Central memory CD8-positive, alpha-beta T cell (primary cell): ENCODE data around the gene FGFR4.
"Not testable (repeated sequence)": the region's sequence is repeated elsewhere in the genome, so short reads cannot be mapped to it uniquely, and the experiment has no call there.

Source experiments
- ATAC-seq: fragments of 150-1000 bp; cut with Tn5 transposase; replicated peaks from 2 replicates; pipeline ENCODE4 v1.10.0; 2022; ENCODE audit warnings: mild to moderate bottlenecking, moderate FRiP score, moderate number of reproducible peaks; ENCODE audit not compliant: poor library complexity, severe bottlenecking; ENCODE audit errors: extremely low read depth
- DNase-seq, 2 donors: peaks; one replicate each; pipeline ENCODE4 v3.0.0; 2021; ENCODE audit warnings: low spot score in 2 of 2
- H3K27ac Mint-ChIP-seq: one replicate; pipeline ENCODE4 v1.8.0; 2022; ENCODE audit warnings: low read depth, mild to moderate bottlenecking, moderate library complexity, mixed read lengths
- H3K27me3 Mint-ChIP-seq: one replicate; pipeline ENCODE4 v1.8.0; 2022; ENCODE audit warnings: mixed read lengths
- H3K36me3 Mint-ChIP-seq: one replicate; pipeline ENCODE4 v1.8.0; 2022; ENCODE audit warnings: mild to moderate bottlenecking, moderate library complexity, mixed read lengths; ENCODE audit not compliant: insufficient read depth
- H3K4me1 Mint-ChIP-seq: one replicate; pipeline ENCODE4 v1.8.0; 2022; ENCODE audit warnings: mixed read lengths
- H3K4me3 Mint-ChIP-seq: one replicate; pipeline ENCODE4 v1.8.0; 2022; ENCODE audit warnings: mild to moderate bottlenecking, moderate library complexity, mixed read lengths
- H3K9me3 Mint-ChIP-seq: one replicate; pipeline ENCODE4 v1.8.0; 2022; ENCODE audit warnings: mixed read lengths

The FGFR4 gene

GRCh38 chr5:177086654-177087397 lies at the start of gene FGFR4:
FGFR4 (plus strand) TSS chr5:177086915; CDS start chr5:177089603, 2,688 bp downstream.
- Mint-ChIP-seq H3K4me1 (peaks cover 13% of the 10 kb centered on the region), H3K9me3 (no peaks in the 10 kb centered on the region), H3K36me3 (peaks cover 4% of the 10 kb centered on the region), H3K4me3 (peak within 1 kb of the TSS; percentile 72), H3K27me3 (peaks cover 38% of the 10 kb centered on the region), H3K27ac (no peak within 1 kb of the TSS)
- ATAC-seq = peak; percentile 83
- DNase-seq = peak; percentile 51 to 56

- H3K27ac Mint-ChIP-seq = no peak overlapping the region
- ATAC-seq (no peak), DNase-seq (no peak)
- H3K9me3 Mint-ChIP-seq = no peaks in the 10 kb centered on the region
- no peaks in the 10 kb centered on the region for H3K27me3 Mint-ChIP-seq
- peaks cover 14% of the 10 kb centered on the region for H3K4me1 Mint-ChIP-seq
- H3K36me3 Mint-ChIP-seq = peaks cover 26% of the 10 kb centered on the region
- H3K4me3 Mint-ChIP-seq = no peak overlapping the region
Measured at GRCh38 chr5:177036921-177037320, 49.8 kb upstream of the FGFR4 start.

- DNase-seq (no peak), ATAC-seq (no peak)
- Mint-ChIP-seq H3K27me3 (no peaks in the 10 kb centered on the region), H3K4me3 (no peak overlapping the region), H3K36me3 (peaks cover 34% of the 10 kb centered on the region), H3K9me3 (no peaks in the 10 kb centered on the region), H3K27ac (no peak overlapping the region), H3K4me1 (peaks cover 7% of the 10 kb centered on the region)
Measured at GRCh38 chr5:177040814-177041420, 45.8 kb upstream of the FGFR4 start.

- H3K27ac Mint-ChIP-seq = no peak overlapping the region
- H3K27me3 Mint-ChIP-seq = no peaks in the 10 kb centered on the region
- peaks cover 35% of the 10 kb centered on the region for H3K36me3 Mint-ChIP-seq
- DNase-seq (no peak), ATAC-seq (no peak)
- H3K4me1 Mint-ChIP-seq = no peaks in the 10 kb centered on the region
- H3K9me3 Mint-ChIP-seq = no peaks in the 10 kb centered on the region
- H3K4me3 Mint-ChIP-seq = no peak overlapping the region
Measured at GRCh38 chr5:177041936-177042335, 44.8 kb upstream of the FGFR4 start.

- H3K27me3 Mint-ChIP-seq = no peaks in the 10 kb centered on the region
- H3K27ac Mint-ChIP-seq = no peak overlapping the region
- H3K4me3 Mint-ChIP-seq = no peak overlapping the region
- H3K9me3 Mint-ChIP-seq = no peaks in the 10 kb centered on the region
- no peaks in the 10 kb centered on the region for H3K4me1 Mint-ChIP-seq
- peaks cover 40% of the 10 kb centered on the region for H3K36me3 Mint-ChIP-seq
- ATAC-seq (no peak), DNase-seq (no peak)
Measured at GRCh38 chr5:177043114-177043513, 43.6 kb upstream of the FGFR4 start.

- no peaks in the 10 kb centered on the region for H3K9me3 Mint-ChIP-seq
- H3K36me3 Mint-ChIP-seq = peaks cover 45% of the 10 kb centered on the region
- DNase-seq (no peak), ATAC-seq (no peak)
- H3K27me3 Mint-ChIP-seq = no peaks in the 10 kb centered on the region
- H3K27ac Mint-ChIP-seq = peak overlapping the region; percentile 24
- no peaks in the 10 kb centered on the region for H3K4me1 Mint-ChIP-seq
- H3K4me3 Mint-ChIP-seq = no peak overlapping the region
Measured at GRCh38 chr5:177043958-177044357, 42.8 kb upstream of the FGFR4 start.

- ATAC-seq (no peak), DNase-seq (no peak)
- H3K27me3 Mint-ChIP-seq = no peaks in the 10 kb centered on the region
- no peaks in the 10 kb centered on the region for H3K4me1 Mint-ChIP-seq
- H3K36me3 Mint-ChIP-seq = peaks cover 47% of the 10 kb centered on the region
- no peaks in the 10 kb centered on the region for H3K9me3 Mint-ChIP-seq
- no peak overlapping the region for H3K27ac Mint-ChIP-seq
- no peak overlapping the region for H3K4me3 Mint-ChIP-seq
Measured at GRCh38 chr5:177044641-177045040, 42.1 kb upstream of the FGFR4 start.

GRCh38 chr5:177045631-177046030 lies 41.1 kb upstream of the FGFR4 start:
- Mint-ChIP-seq H3K4me3 (no peak overlapping the region), H3K4me1 (no peaks in the 10 kb centered on the region), H3K27ac (peak overlapping the region; percentile 29), H3K9me3 (no peaks in the 10 kb centered on the region), H3K36me3 (peaks cover 53% of the 10 kb centered on the region), H3K27me3 (no peaks in the 10 kb centered on the region)
- DNase-seq (no peak), ATAC-seq (no peak)

GRCh38 chr5:177048531-177048930 lies 38.2 kb upstream of the FGFR4 start:
- H3K36me3 Mint-ChIP-seq = peaks cover 52% of the 10 kb centered on the region
- not testable (repeated sequence) for H3K27ac Mint-ChIP-seq, DNase-seq, H3K4me3 Mint-ChIP-seq, H3K4me1 Mint-ChIP-seq, H3K27me3 Mint-ChIP-seq, H3K9me3 Mint-ChIP-seq, ATAC-seq

- Mint-ChIP-seq H3K36me3 (peaks cover 48% of the 10 kb centered on the region), H3K4me3 (no peak overlapping the region), H3K4me1 (no peaks in the 10 kb centered on the region), H3K9me3 (no peaks in the 10 kb centered on the region), H3K27ac (no peak overlapping the region), H3K27me3 (no peaks in the 10 kb centered on the region)
- no peak for DNase-seq
- ATAC-seq = no peak
Measured at GRCh38 chr5:177049285-177049684, 37.4 kb upstream of the FGFR4 start.

- H3K36me3 Mint-ChIP-seq = peaks cover 6% of the 10 kb centered on the region
- no peak overlapping the region for H3K4me3 Mint-ChIP-seq
- no peaks in the 10 kb centered on the region for H3K4me1 Mint-ChIP-seq
- no peak overlapping the region for H3K27ac Mint-ChIP-seq
- no peak for DNase-seq
- ATAC-seq = no peak
- no peaks in the 10 kb centered on the region for H3K9me3 Mint-ChIP-seq
- no peaks in the 10 kb centered on the region for H3K27me3 Mint-ChIP-seq
Measured at GRCh38 chr5:177064500-177065277, 22.0 kb upstream of the FGFR4 start.

- no peak overlapping the region for H3K27ac Mint-ChIP-seq
- ATAC-seq (no peak), DNase-seq (no peak)
Measured at GRCh38 chr5:177065491-177065890, 21.2 kb upstream of the FGFR4 start.

GRCh38 chr5:177066224-177066623 lies 20.5 kb upstream of the FGFR4 start:
- Mint-ChIP-seq H3K4me3 (no peak overlapping the region), H3K27me3 (no peaks in the 10 kb centered on the region), H3K36me3 (peaks cover 7% of the 10 kb centered on the region), H3K27ac (no peak overlapping the region), H3K4me1 (peaks cover 5% of the 10 kb centered on the region), H3K9me3 (no peaks in the 10 kb centered on the region)
- DNase-seq (no peak), ATAC-seq (no peak)

More at GRCh38 chr5:177065491-177065890, 21.2 kb upstream of the FGFR4 start:
- Mint-ChIP-seq H3K4me1 (no peaks in the 10 kb centered on the region), H3K9me3 (no peaks in the 10 kb centered on the region), H3K36me3 (peaks cover 6% of the 10 kb centered on the region), H3K4me3 (no peak overlapping the region), H3K27me3 (no peaks in the 10 kb centered on the region)
